NOMO-1 treated with dmso at 0.1 percent for 144 hours (cell line): Measurements from ENCODE around the gene SORT1.
"Not testable (repeated sequence)": the region's sequence is repeated elsewhere in the genome, so short reads cannot be mapped to it uniquely, and the experiment has no call there.

Experiments
- DNase-seq: peaks from one replicate; lab custom pipeline; 2025; ENCODE audit not compliant: unreplicated experiment; lab: John Stamatoyannopoulos, UW

Gene SORT1

GRCh38 chr1:109398343-109399225, 866 bp upstream of the SORT1 start:
- DNase-seq, result no peak

- DNase-seq, result no peak
Measured at GRCh38 chr1:109396871-109397580, 692 bp downstream of the SORT1 start.

GRCh38 chr1:109396513-109396839, 1.2 kb downstream of the SORT1 start:
- no peak for DNase-seq

GRCh38 chr1:109395602-109396512, 1.9 kb downstream of the SORT1 start:
- peak; percentile 66 for DNase-seq

- DNase-seq, result not testable (repeated sequence)
Measured at GRCh38 chr1:109395282-109395599, 2.5 kb downstream of the SORT1 start.

GRCh38 chr1:109394591-109395281, 3.0 kb downstream of the SORT1 start:
- no peak for DNase-seq

GRCh38 chr1:109393617-109394233, 4.0 kb downstream of the SORT1 start:
- no peak for DNase-seq

- peak; percentile 26 for DNase-seq
Measured at GRCh38 chr1:109392788-109393616, 4.7 kb downstream of the SORT1 start.

GRCh38 chr1:109392037-109392787, 5.5 kb downstream of the SORT1 start:
- no peak for DNase-seq

GRCh38 chr1:109391626-109392025, 6.1 kb downstream of the SORT1 start:
- no peak for DNase-seq

GRCh38 chr1:109391157-109391556, 6.6 kb downstream of the SORT1 start:
- no peak for DNase-seq

GRCh38 chr1:109389638-109390341, 7.9 kb downstream of the SORT1 start:
- no peak for DNase-seq

GRCh38 chr1:109388884-109389637, 8.7 kb downstream of the SORT1 start:
- no peak for DNase-seq

- DNase-seq, result no peak
Measured at GRCh38 chr1:109388208-109388711, 9.5 kb downstream of the SORT1 start.

- no peak for DNase-seq
Measured at GRCh38 chr1:109386054-109386717, 11.5 kb downstream of the SORT1 start.

- no peak for DNase-seq
Measured at GRCh38 chr1:109385417-109385816, 12.3 kb downstream of the SORT1 start.

- DNase-seq, result no peak
Measured at GRCh38 chr1:109383854-109384253, 13.9 kb downstream of the SORT1 start.
